Sigmoid colon (tissue), 4 donors: ENCODE data around the gene ESYT1.

Experiments used
- CTCF ChIP-seq, 4 experiments: fragments of 450-650 bp in 3 of 4; fragments of 200-600 bp in 1 of 4; IDR thresholded peaks; one replicate each; pipeline ENCODE4 v1.5.1; 2016 to 2019; ENCODE audit warnings: antibody characterized with exemption in 4 of 4, mild to moderate bottlenecking in 3 of 4, moderate library complexity in 2 of 4
- EP300 ChIP-seq, 4 donors: sonication (generic); formaldehyde crosslinking; IDR thresholded peaks; one replicate each; pipeline ENCODE4 v1.6.1; 2017; ENCODE audit warnings: antibody characterized with exemption in 4 of 4
- POLR2A ChIP-seq, 2 donors: fragments of 450-650 bp; IDR thresholded peaks; one replicate each; pipeline ENCODE4 v1.6.1; 2016; ENCODE audit warnings: antibody characterized with exemption in 2 of 2, mild to moderate bottlenecking in 2 of 2, moderate library complexity in 2 of 2

DNA sequence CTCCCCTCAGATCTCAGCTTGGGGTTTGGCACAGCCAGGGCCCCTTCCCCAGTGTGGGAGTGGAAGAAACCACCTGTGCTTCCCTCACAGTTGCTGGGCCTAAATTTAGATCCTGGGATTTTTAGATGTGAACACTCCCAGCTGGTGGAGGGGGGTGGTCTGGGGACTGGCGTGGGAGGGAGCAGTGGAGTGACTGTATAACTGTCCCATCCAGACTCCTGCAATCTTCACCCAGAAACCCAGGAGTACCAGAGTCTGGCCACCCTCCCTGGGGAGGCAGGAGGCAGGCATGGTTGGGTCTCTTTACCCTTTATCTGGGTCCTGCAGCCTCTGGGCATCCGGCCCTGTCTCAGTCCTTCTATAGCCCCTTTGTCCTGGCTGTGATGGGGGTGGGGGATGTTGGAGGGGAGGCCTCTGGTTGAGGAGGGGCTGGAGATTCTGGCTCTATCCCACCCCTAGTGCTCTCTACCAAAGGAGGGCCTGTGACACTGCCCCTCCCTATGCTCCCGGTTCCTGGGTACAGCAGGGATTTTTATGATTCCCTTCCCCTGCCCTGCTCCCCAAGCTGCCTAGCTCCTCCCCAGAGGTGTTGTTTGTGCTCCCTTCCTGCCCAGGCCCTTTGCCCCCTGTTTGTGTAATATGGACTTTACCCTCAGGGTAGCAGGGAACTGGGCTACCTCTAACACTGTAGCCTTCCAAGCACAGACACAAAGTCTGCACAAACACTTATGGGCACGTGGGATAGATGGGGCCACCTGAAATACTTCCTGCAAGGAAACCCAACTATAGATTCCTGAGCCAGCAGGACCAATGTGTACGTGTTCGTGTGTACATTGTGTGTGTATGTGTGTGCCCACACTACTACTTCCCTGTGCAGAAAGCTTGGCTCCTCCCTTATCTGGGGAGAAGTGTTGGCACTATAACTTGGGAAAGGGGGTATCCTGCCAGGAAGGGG is 46.4 kb upstream of the ESYT1 start:
- TF ChIP-seq CTCF (IDR thresholded peaks at IDR 0.05) = no peak
- peak in 1 of 2 donors; percentile 51 for TF ChIP-seq POLR2A (IDR thresholded peaks at IDR 0.05)
- TF ChIP-seq EP300 (IDR thresholded peaks at IDR 0.05) = no peak
